MM.1S (cell line): ENCODE measurements around the gene RAB6B.

Source experiments
- DNase-seq: peaks from one replicate; pipeline ENCODE4 v3.0.0-alpha.2; 2015
- H2AFZ ChIP-seq: fragments of 300-600 bp; sonication (generic); 2 replicates; pipeline ENCODE4 v1.6.0; 2016; ENCODE audit warnings: antibody characterized with exemption, low read length
- H3F3A ChIP-seq: fragments of 300-600 bp; sonication (generic); 2 replicates; pipeline ENCODE4 v1.6.1; 2016; ENCODE audit warnings: mild to moderate bottlenecking, antibody characterized with exemption, low read length, moderate library complexity, mixed read lengths; ENCODE audit not compliant: insufficient read depth
- H3K27ac ChIP-seq: fragments of 300-600 bp; sonication (generic); 2 replicates; pipeline ENCODE4 v1.5.1; 2016; ENCODE audit warnings: mild to moderate bottlenecking, low read length
- H3K27me3 ChIP-seq: fragments of 300-600 bp; sonication (generic); replicated peaks from 2 replicates; pipeline ENCODE4 v1.6.0; 2016; ENCODE audit warnings: low read length; ENCODE audit not compliant: insufficient read depth
- H3K36me3 ChIP-seq: fragments of 300-600 bp; sonication (generic); replicated peaks from 2 replicates; pipeline ENCODE4 v1.6.1; 2016; ENCODE audit warnings: mild to moderate bottlenecking, low read length, mixed read lengths; ENCODE audit not compliant: insufficient read depth
- H3K4me1 ChIP-seq: fragments of 300-600 bp; sonication (generic); 2 replicates; pipeline ENCODE4 v1.6.1; 2016; ENCODE audit warnings: low read length, mixed read lengths
- H3K4me2 ChIP-seq: fragments of 300-600 bp; sonication (generic); 2 replicates; pipeline ENCODE4 v1.6.0; 2016; ENCODE audit warnings: low read depth, low read length
- H3K4me3 ChIP-seq: fragments of 300-600 bp; sonication (generic); 2 replicates; pipeline ENCODE4 v1.5.1; 2016; ENCODE audit warnings: low read length, mixed read lengths
- H3K79me2 ChIP-seq: fragments of 300-600 bp; sonication (generic); 2 replicates; pipeline ENCODE4 v1.6.1; 2016; ENCODE audit warnings: mixed run types, low read length, mixed read lengths
- H3K9ac ChIP-seq: fragments of 300-600 bp; sonication (generic); 2 replicates; pipeline ENCODE4 v1.6.1; 2016; ENCODE audit warnings: low read length, mixed read lengths
- H3K9me2 ChIP-seq: fragments of 300-600 bp; sonication (generic); replicated peaks from 2 replicates; pipeline ENCODE4 v1.6.1; 2016; ENCODE audit warnings: mild to moderate bottlenecking, low read length, mixed read lengths; ENCODE audit not compliant: insufficient read depth
- H3K9me3 ChIP-seq: fragments of 300-600 bp; sonication (generic); replicated peaks from 2 replicates; pipeline ENCODE4 v1.6.1; 2016; ENCODE audit warnings: mild to moderate bottlenecking, low read length, mixed read lengths; ENCODE audit not compliant: insufficient read depth
- H4K20me1 ChIP-seq: fragments of 300-600 bp; sonication (generic); 2 replicates; pipeline ENCODE4 v1.6.1; 2016; ENCODE audit warnings: mild to moderate bottlenecking, low read length, moderate library complexity, mixed read lengths; ENCODE audit not compliant: insufficient read depth
- CTCF ChIP-seq: fragments of 300-600 bp; sonication (generic); IDR thresholded peaks from 2 replicates; pipeline ENCODE4 v1.5.1; 2016; ENCODE audit warnings: antibody characterized with exemption, low read length, mixed read lengths
- EZH2 ChIP-seq: fragments of 300-600 bp; sonication (generic); optimal IDR thresholded peaks from 2 replicates; pipeline ENCODE3; 2017; ENCODE audit warnings: low read depth, mild to moderate bottlenecking, antibody characterized with exemption, low read length, mixed read lengths
- EZH2phosphoT487 ChIP-seq: fragments of 300-600 bp; sonication (generic); IDR thresholded peaks from 2 replicates; pipeline ENCODE4 v1.6.1; 2018; ENCODE audit warnings: antibody characterized with exemption, low read length

RAB6B gene

GRCh38 chr3:133884054-133884886 is 11.4 kb downstream of the RAB6B start:
- H3F3A ChIP-seq, result no peaks in the 10 kb centered on the region
- no peak for TF ChIP-seq EZH2
- TF ChIP-seq CTCF, result no peak

DNA sequence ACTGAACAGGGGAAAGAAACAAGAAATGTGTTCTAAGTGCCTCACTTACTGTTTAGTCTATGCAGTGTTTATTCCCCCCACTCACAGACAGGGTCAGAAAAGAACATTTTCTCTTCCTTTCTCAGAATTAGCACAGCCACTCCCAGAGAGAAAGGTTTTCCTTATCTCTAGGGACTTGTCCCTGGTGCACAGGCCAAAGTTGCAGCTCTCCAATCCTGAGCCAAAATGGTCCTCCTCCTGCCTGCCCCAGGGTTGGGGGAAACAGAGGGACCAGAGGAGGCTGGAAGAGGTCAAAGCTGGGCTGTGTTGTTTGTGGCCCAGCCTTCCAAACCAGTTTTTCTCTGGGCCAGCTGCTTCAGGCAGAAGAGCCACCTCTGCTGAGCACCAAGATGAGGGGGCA is 12.0 kb downstream of the RAB6B start:
- no peak overlapping the region for H3K4me3 ChIP-seq
- H3K9ac ChIP-seq, result no peak overlapping the region
- no peak overlapping the region for H3K27ac ChIP-seq
- no peak for DNase-seq
- no peak overlapping the region for H2AFZ ChIP-seq
- no peaks in the 10 kb centered on the region for H3K9me3 ChIP-seq
- H3K9me2 ChIP-seq, result no peaks in the 10 kb centered on the region
- no peaks in the 10 kb centered on the region for H3K27me3 ChIP-seq
- H3K4me1 ChIP-seq, result no peaks in the 10 kb centered on the region
- no peak overlapping the region for H3K4me2 ChIP-seq
- H4K20me1 ChIP-seq, result no peaks in the 10 kb centered on the region
- H3K79me2 ChIP-seq, result no peaks in the 10 kb centered on the region
- TF ChIP-seq CTCF (no peak), EZH2phosphoT487 (no peak), EZH2 (no peak)
- H3K36me3 ChIP-seq, result no peaks in the 10 kb centered on the region
- no peaks in the 10 kb centered on the region for H3F3A ChIP-seq

More at GRCh38 chr3:133884054-133884886, 11.4 kb downstream of the RAB6B start:
- Histone ChIP-seq H3K27ac (no peak overlapping the region), H3K9ac (no peak overlapping the region), H3K27me3 (no peaks in the 10 kb centered on the region), H3K4me1 (no peaks in the 10 kb centered on the region), H3K4me2 (no peak overlapping the region), H3K79me2 (no peaks in the 10 kb centered on the region), H3K4me3 (no peak overlapping the region), H3K9me2 (no peaks in the 10 kb centered on the region), H3K9me3 (no peaks in the 10 kb centered on the region), H2AFZ (no peak overlapping the region), H3K36me3 (no peaks in the 10 kb centered on the region), H4K20me1 (no peaks in the 10 kb centered on the region)
- no peak for DNase-seq

DNA sequence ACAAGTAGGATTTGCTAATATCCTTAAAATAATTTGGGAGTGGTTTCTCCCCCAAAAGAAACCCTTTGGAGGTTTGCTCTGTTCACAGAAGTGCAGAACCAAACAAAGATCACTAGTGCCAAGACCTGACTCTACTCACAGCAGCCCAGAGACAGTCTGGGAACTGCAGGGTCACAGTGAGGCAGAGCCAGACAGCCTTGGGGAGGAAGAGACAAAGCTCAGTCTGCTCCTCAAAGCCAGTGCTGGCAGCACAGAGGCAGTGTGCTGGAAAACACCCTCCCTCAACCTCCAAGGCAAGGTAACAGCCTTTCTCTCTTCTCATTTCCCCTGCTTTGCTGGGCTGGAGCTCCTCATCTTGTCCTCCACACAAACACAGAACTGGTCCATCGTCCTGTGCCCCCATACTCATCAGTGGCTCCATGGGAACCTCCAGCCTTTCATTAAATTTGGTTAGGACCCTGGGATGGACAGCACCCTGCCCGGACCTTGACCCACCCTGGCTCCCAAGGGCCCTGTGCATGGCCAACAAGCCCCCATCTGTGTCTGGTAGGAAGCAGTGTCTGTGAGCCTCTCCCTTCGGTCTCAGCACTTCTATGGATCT is 12.6 kb downstream of the RAB6B start:
- no peak overlapping the region for H2AFZ ChIP-seq
- H3K4me2 ChIP-seq, result no peak overlapping the region
- H3K27ac ChIP-seq, result no peak overlapping the region
- no peaks in the 10 kb centered on the region for H3F3A ChIP-seq
- H4K20me1 ChIP-seq, result no peaks in the 10 kb centered on the region
- H3K4me1 ChIP-seq, result no peaks in the 10 kb centered on the region
- no peaks in the 10 kb centered on the region for H3K27me3 ChIP-seq
- DNase-seq, result no peak
- no peaks in the 10 kb centered on the region for H3K79me2 ChIP-seq
- no peaks in the 10 kb centered on the region for H3K36me3 ChIP-seq
- TF ChIP-seq EZH2phosphoT487, result no peak
- TF ChIP-seq CTCF, result no peak
- no peak for TF ChIP-seq EZH2
- no peak overlapping the region for H3K9ac ChIP-seq
- H3K9me2 ChIP-seq, result no peaks in the 10 kb centered on the region
- no peaks in the 10 kb centered on the region for H3K9me3 ChIP-seq
- no peak overlapping the region for H3K4me3 ChIP-seq
